ENCODE measurements around the gene MBNL2.

MBNL2 gene

DNA sequence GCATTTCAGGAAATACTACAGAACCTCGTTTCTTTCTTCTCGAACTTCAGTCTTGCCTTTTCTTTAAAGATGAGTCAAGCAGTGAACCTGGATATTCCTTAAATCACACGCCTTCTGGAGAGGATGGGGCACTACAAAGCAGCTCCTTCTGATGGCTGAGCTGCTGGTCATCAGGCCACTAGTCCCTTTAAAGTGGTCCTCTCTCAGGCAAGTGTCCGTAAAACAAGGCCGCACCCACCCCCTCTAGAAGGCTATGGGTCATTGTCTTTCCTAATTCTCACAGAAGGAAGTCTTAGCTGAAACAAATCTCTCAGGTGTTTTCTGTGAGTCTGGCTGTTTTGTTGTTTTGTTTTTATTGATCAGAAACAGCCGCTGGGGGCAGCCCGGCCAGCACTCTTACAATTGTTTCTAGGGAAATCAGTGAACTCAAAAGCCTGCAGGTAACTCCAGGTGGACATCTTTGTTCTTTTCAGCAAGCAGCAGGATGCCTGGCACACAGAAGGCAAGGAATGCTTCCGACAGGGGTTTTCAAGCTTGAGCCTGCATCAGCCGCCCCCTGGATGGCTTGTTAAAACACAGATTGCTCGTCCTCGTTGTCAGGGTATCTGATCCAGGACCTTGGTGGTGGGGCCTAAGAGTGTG, 45.4 kb downstream of the MBNL2 start:
- no peak overlapping the region for H2BK15ac ChIP-seq (ENCODE audit: low read length)
- no peak overlapping the region for H3K4ac ChIP-seq (ENCODE audit: low read length)
- peaks cover 9 to 12% of the 10 kb centered on the region in 2 donors for H3K4me1 ChIP-seq (ENCODE audit: control insufficient read depth in 2 of 2, insufficient read depth in 1 of 2, low read depth in 1 of 2, low read length in 2 of 2)
- no peak overlapping the region for H3K4me3 ChIP-seq (ENCODE audit: low read length in 2 of 2)
- H3K14ac ChIP-seq (ENCODE audit: low read length): no peak overlapping the region
- H3K9me3 ChIP-seq (replicated peaks in 1 of 2; ENCODE audit: control insufficient read depth in 2 of 2, insufficient read depth in 1 of 2, low read depth in 1 of 2, low read length in 2 of 2): no peaks in the 10 kb centered on the region
- H2AK5ac ChIP-seq (ENCODE audit: low read depth, low read length): no peak overlapping the region
- H3K27me3 ChIP-seq (ENCODE audit: control insufficient read depth in 3 of 3, insufficient read depth in 3 of 3, low read depth in 1 of 3, low read length in 3 of 3): no peaks in the 10 kb centered on the region
- no peak overlapping the region for H3K4me2 ChIP-seq (ENCODE audit: insufficient read depth, low read length, poor library complexity, severe bottlenecking)
- no peak overlapping the region for H2AFZ ChIP-seq (ENCODE audit: low read length)
- H4K91ac ChIP-seq (ENCODE audit: low read depth, low read length, poor library complexity): no peak overlapping the region
- no peaks in the 10 kb centered on the region for H3K79me1 ChIP-seq (ENCODE audit: low read depth, low read length)
- no peak overlapping the region for H2BK120ac ChIP-seq (ENCODE audit: low read depth, low read length)
- no peak overlapping the region for H2BK5ac ChIP-seq (ENCODE audit: low read length)
- H3K36me3 ChIP-seq (replicated peaks in 1 of 2; ENCODE audit: control insufficient read depth in 2 of 2, insufficient read depth in 2 of 2, low read length in 2 of 2): peaks cover 0 to 2% of the 10 kb centered on the region in 2 donors
- no peak overlapping the region for H3K23ac ChIP-seq (ENCODE audit: low read depth, low read length, poor library complexity)
- no peak overlapping the region for H3K27ac ChIP-seq (replicated peaks; ENCODE audit: low read length)
- DNase-seq (ENCODE audit: low spot score): no peak
- no peak overlapping the region for H3K9ac ChIP-seq (ENCODE audit: low read depth, low read length, poor library complexity)
- no peak overlapping the region for H2BK12ac ChIP-seq (ENCODE audit: low read length)
- no peak overlapping the region for H3K18ac ChIP-seq (ENCODE audit: low read length)
- no CpG with 5 or more reads among the region's 11 CpGs for WGBS, 2 donors (ENCODE audit: extremely low coverage in 2 of 2, insufficient read length in 2 of 2, insufficient replicate concordance in 1 of 2)
- no peak overlapping the region for H4K8ac ChIP-seq (ENCODE audit: low read depth, low read length)

DNA sequence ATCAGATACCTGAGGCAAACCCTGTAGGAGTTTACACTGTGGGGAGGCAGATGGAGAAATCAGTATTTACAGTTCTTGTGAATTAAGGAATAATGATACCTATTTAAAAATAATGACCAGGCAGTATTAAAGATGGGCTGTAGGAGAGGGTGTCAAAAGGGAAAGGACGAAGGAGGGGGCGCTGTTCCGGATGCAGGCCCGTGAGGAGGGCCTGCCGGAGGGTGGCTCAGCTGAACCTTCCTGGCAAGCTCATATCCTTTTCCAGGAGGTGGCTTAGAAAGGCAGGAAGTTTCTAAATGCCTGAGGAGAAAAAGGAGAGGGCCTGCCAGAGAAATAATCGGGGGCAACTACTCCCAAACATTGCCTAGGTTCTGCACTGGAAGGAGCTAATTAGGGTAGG, 46.6 kb downstream of the MBNL2 start:
- H3K36me3 ChIP-seq (replicated peaks in 1 of 2; ENCODE audit: control insufficient read depth in 2 of 2, insufficient read depth in 2 of 2, low read length in 2 of 2): peaks cover 0 to 2% of the 10 kb centered on the region in 2 donors
- no peaks in the 10 kb centered on the region for H3K79me1 ChIP-seq (ENCODE audit: low read depth, low read length)
- no peak overlapping the region for H2BK120ac ChIP-seq (ENCODE audit: low read depth, low read length)
- no peak overlapping the region for H2AFZ ChIP-seq (ENCODE audit: low read length)
- H3K27ac ChIP-seq (replicated peaks; ENCODE audit: low read length): no peak overlapping the region
- no peak overlapping the region for H3K4me3 ChIP-seq (ENCODE audit: low read length in 2 of 2)
- H3K4me1 ChIP-seq (ENCODE audit: control insufficient read depth in 2 of 2, insufficient read depth in 1 of 2, low read depth in 1 of 2, low read length in 2 of 2): peaks cover 9 to 14% of the 10 kb centered on the region in 2 donors
- no peak overlapping the region for H2AK5ac ChIP-seq (ENCODE audit: low read depth, low read length)
- no peak overlapping the region for H3K18ac ChIP-seq (ENCODE audit: low read length)
- H3K23ac ChIP-seq (ENCODE audit: low read depth, low read length, poor library complexity): no peak overlapping the region
- H2BK12ac ChIP-seq (ENCODE audit: low read length): no peak overlapping the region
- no peak overlapping the region for H2BK5ac ChIP-seq (ENCODE audit: low read length)
- H3K14ac ChIP-seq (ENCODE audit: low read length): no peak overlapping the region
- no peaks in the 10 kb centered on the region for H3K27me3 ChIP-seq (ENCODE audit: control insufficient read depth in 3 of 3, insufficient read depth in 3 of 3, low read depth in 1 of 3, low read length in 3 of 3)
- no peak overlapping the region for H2BK15ac ChIP-seq (ENCODE audit: low read length)
- no peaks in the 10 kb centered on the region for H3K9me3 ChIP-seq (replicated peaks in 1 of 2; ENCODE audit: control insufficient read depth in 2 of 2, insufficient read depth in 1 of 2, low read depth in 1 of 2, low read length in 2 of 2)
- H3K4ac ChIP-seq (ENCODE audit: low read length): no peak overlapping the region
- DNase-seq (ENCODE audit: low spot score): no peak
- no peak overlapping the region for H4K91ac ChIP-seq (ENCODE audit: low read depth, low read length, poor library complexity)
- H3K4me2 ChIP-seq (ENCODE audit: insufficient read depth, low read length, poor library complexity, severe bottlenecking): no peak overlapping the region
- H4K8ac ChIP-seq (ENCODE audit: low read depth, low read length): no peak overlapping the region
- no CpG with 5 or more reads among the region's 6 CpGs for WGBS, 2 donors (ENCODE audit: extremely low coverage in 2 of 2, insufficient read length in 2 of 2, insufficient replicate concordance in 1 of 2)
- no peak overlapping the region for H3K9ac ChIP-seq (ENCODE audit: low read depth, low read length, poor library complexity)

DNA sequence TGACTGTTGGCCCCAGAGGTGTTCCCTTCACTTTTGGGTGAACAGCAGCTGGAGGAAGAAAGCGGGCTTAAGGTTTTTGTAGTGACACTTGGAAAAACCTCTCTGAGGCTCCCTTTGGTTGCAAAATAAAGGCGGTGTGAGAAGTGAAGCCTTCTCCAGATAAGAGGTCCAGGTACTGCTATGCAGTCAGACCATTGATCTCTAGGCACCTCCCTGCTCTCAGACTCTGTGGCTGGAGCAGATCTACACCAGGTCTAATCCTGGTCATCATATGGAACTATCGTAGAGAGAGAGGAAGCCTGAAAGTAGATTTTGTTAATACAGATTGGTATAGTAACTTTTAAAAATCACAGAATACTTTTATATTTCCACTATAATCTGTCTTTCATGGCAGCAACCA, 47.5 kb downstream of the MBNL2 start:
- no peaks in the 10 kb centered on the region for H3K27me3 ChIP-seq (ENCODE audit: control insufficient read depth in 3 of 3, insufficient read depth in 3 of 3, low read depth in 1 of 3, low read length in 3 of 3)
- no CpG with 5 or more reads among the region's 3 CpGs for WGBS, 2 donors (ENCODE audit: extremely low coverage in 2 of 2, insufficient read length in 2 of 2, insufficient replicate concordance in 1 of 2)
- no peak overlapping the region for H3K4me2 ChIP-seq (ENCODE audit: insufficient read depth, low read length, poor library complexity, severe bottlenecking)
- H3K36me3 ChIP-seq (replicated peaks in 1 of 2; ENCODE audit: control insufficient read depth in 2 of 2, insufficient read depth in 2 of 2, low read length in 2 of 2): peaks cover 0 to 2% of the 10 kb centered on the region in 2 donors
- H2BK15ac ChIP-seq (ENCODE audit: low read length): no peak overlapping the region
- no peak overlapping the region for H3K4me3 ChIP-seq (ENCODE audit: low read length in 2 of 2)
- no peak overlapping the region for H3K4ac ChIP-seq (ENCODE audit: low read length)
- H2BK12ac ChIP-seq (ENCODE audit: low read length): no peak overlapping the region
- H4K8ac ChIP-seq (ENCODE audit: low read depth, low read length): no peak overlapping the region
- peaks cover 8 to 14% of the 10 kb centered on the region in 2 donors for H3K4me1 ChIP-seq (ENCODE audit: control insufficient read depth in 2 of 2, insufficient read depth in 1 of 2, low read depth in 1 of 2, low read length in 2 of 2)
- H4K91ac ChIP-seq (ENCODE audit: low read depth, low read length, poor library complexity): no peak overlapping the region
- no peak overlapping the region for H3K23ac ChIP-seq (ENCODE audit: low read depth, low read length, poor library complexity)
- no peak overlapping the region for H3K18ac ChIP-seq (ENCODE audit: low read length)
- H3K14ac ChIP-seq (ENCODE audit: low read length): no peak overlapping the region
- H3K9ac ChIP-seq (ENCODE audit: low read depth, low read length, poor library complexity): no peak overlapping the region
- no peak overlapping the region for H2BK120ac ChIP-seq (ENCODE audit: low read depth, low read length)
- H2AFZ ChIP-seq (ENCODE audit: low read length): no peak overlapping the region
- no peak overlapping the region for H2AK5ac ChIP-seq (ENCODE audit: low read depth, low read length)
- no peak overlapping the region for H2BK5ac ChIP-seq (ENCODE audit: low read length)
- no peaks in the 10 kb centered on the region for H3K9me3 ChIP-seq (replicated peaks in 1 of 2; ENCODE audit: control insufficient read depth in 2 of 2, insufficient read depth in 1 of 2, low read depth in 1 of 2, low read length in 2 of 2)
- no peaks in the 10 kb centered on the region for H3K79me1 ChIP-seq (ENCODE audit: low read depth, low read length)
- no peak for DNase-seq (ENCODE audit: low spot score)
- no peak overlapping the region for H3K27ac ChIP-seq (replicated peaks; ENCODE audit: low read length)

DNA sequence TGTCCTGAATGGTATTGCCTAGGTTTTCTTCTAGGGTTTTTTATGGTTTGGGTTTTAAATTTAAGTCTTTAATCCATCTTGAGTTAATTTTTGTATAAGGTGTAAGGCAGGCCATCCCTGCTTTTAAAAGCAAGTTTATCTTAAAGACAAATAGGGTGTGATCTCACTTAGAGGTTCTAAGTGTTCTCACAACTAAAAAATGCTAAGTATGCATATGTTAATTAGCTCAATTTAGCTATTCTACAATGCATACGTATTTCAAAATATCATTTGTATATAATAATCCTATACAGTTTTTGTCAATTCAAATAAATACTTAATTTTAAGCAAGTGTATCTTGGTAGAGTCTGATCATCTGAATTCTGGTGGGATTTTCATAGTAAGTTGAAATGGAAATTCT, 50.4 kb downstream of the MBNL2 start:
- H3K9ac ChIP-seq (ENCODE audit: low read depth, low read length, poor library complexity): no peak overlapping the region
- peaks cover 7 to 13% of the 10 kb centered on the region in 2 donors for H3K36me3 ChIP-seq (replicated peaks in 1 of 2; ENCODE audit: control insufficient read depth in 2 of 2, insufficient read depth in 2 of 2, low read length in 2 of 2)
- H3K23ac ChIP-seq (ENCODE audit: low read depth, low read length, poor library complexity): no peak overlapping the region
- H3K4me1 ChIP-seq (ENCODE audit: control insufficient read depth in 2 of 2, insufficient read depth in 1 of 2, low read depth in 1 of 2, low read length in 2 of 2): peaks cover 0 to 6% of the 10 kb centered on the region in 2 donors
- H3K18ac ChIP-seq (ENCODE audit: low read length): no peak overlapping the region
- H3K4me2 ChIP-seq (ENCODE audit: insufficient read depth, low read length, poor library complexity, severe bottlenecking): no peak overlapping the region
- no peak overlapping the region for H2BK15ac ChIP-seq (ENCODE audit: low read length)
- H3K14ac ChIP-seq (ENCODE audit: low read length): no peak overlapping the region
- no peaks in the 10 kb centered on the region for H3K9me3 ChIP-seq (replicated peaks in 1 of 2; ENCODE audit: control insufficient read depth in 2 of 2, insufficient read depth in 1 of 2, low read depth in 1 of 2, low read length in 2 of 2)
- DNase-seq (ENCODE audit: low spot score): no peak
- no peak overlapping the region for H2AK5ac ChIP-seq (ENCODE audit: low read depth, low read length)
- no peak overlapping the region for H2BK12ac ChIP-seq (ENCODE audit: low read length)
- H3K4ac ChIP-seq (ENCODE audit: low read length): no peak overlapping the region
- no peak overlapping the region for H3K4me3 ChIP-seq (ENCODE audit: low read length in 2 of 2)
- H2BK120ac ChIP-seq (ENCODE audit: low read depth, low read length): no peak overlapping the region
- no peak overlapping the region for H4K8ac ChIP-seq (ENCODE audit: low read depth, low read length)
- no peaks in the 10 kb centered on the region for H3K79me1 ChIP-seq (ENCODE audit: low read depth, low read length)
- no peak overlapping the region for H2AFZ ChIP-seq (ENCODE audit: low read length)
- H4K91ac ChIP-seq (ENCODE audit: low read depth, low read length, poor library complexity): no peak overlapping the region
- WGBS, 2 donors (ENCODE audit: extremely low coverage in 2 of 2, insufficient read length in 2 of 2, insufficient replicate concordance in 1 of 2): no CpG with 5 or more reads among the region's 1 CpG
- H3K27me3 ChIP-seq (ENCODE audit: control insufficient read depth in 3 of 3, insufficient read depth in 3 of 3, low read depth in 1 of 3, low read length in 3 of 3): no peaks in the 10 kb centered on the region
- no peak overlapping the region for H2BK5ac ChIP-seq (ENCODE audit: low read length)
- H3K27ac ChIP-seq (replicated peaks; ENCODE audit: low read length): no peak overlapping the region

All from neuronal stem cell (in vitro differentiated cells).